ENCODE measurements around the gene CPD.

Gene CPD

GRCh38 chr17:30369995-30370394, 8.7 kb upstream of the CPD start:
- TF ChIP-seq CTCF (conservative IDR thresholded peaks at IDR 0.05), result no peak
- peak overlapping the region; percentile 77 for H3K27ac ChIP-seq

DNA sequence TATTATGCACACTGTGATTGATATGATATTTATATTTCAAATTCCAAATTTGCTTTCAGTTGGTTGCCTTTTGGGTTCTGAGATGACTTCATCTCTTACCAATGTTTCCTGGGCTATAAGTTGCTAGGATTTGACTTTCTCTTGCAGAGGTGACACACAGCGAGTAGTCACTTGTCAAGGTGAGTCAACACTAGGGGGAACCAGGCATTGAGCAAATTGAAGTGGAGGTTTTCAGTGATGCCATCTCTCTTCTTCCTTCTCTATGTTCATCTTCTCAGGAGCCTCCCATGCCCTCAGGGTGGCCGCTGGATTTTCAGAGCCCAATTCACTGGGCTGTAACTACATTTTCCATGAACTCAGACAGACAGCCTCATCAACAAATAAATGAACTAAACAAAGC, 6.0 kb upstream of the CPD start:
- no peak for TF ChIP-seq CTCF (conservative IDR thresholded peaks at IDR 0.05)
- H3K27ac ChIP-seq, result no peak overlapping the region

GRCh38 chr17:30375661-30376060, 3.1 kb upstream of the CPD start:
- no peak for TF ChIP-seq CTCF (conservative IDR thresholded peaks at IDR 0.05)
- H3K27ac ChIP-seq, result peak overlapping the region; percentile 68

DNA sequence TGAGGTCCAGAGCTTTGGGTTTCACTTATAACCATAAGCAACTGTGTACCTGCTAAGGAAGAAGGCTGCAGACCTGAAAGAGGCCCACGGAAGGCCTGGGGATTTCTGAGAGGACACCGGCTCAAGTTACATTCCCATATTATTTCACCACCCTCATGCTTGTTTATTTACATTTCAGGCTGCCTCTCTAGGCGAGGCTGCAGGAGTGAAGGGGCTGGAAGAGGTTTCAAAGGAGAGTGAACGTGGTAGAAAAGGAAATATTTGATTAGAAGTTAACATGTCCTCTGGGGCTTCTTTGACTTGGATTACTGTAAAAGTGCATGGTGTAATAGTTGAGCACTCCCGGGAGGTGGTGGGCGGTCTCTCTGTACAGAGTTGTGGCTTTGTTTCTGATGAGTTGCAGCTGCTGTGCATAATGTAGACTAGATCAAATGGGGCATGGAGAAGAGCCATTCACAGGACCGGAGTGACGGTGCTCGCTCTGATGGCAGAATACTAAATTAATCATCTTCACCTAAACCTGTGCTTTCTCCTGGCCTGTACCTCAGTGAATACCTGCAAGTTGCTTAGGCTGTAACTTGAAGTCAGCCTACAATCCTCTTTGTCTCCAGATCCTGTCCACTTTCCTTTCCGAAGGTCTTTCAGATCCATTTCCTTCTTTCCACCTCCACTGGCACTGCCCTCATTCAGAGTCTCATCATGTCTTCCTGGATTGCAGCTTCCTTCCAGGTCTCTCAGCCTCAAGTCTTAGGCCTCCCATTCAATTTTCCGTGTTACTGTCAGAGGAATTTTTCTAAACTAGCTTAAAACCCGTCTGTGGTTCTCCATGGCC, 1.9 kb upstream of the CPD start:
- peak overlapping the region; percentile 68 for H3K27ac ChIP-seq
- no peak for TF ChIP-seq CTCF (conservative IDR thresholded peaks at IDR 0.05)

- H3K27ac ChIP-seq, result peak overlapping the region; percentile 84
- TF ChIP-seq CTCF (conservative IDR thresholded peaks at IDR 0.05), result no peak
These were observed 1.0 kb upstream of the CPD start for GRCh38 chr17:30377574-30378240.

GRCh38 chr17:30378241-30378824, 394 bp upstream of the CPD start:
- peak overlapping the region; percentile 84 for H3K27ac ChIP-seq
- TF ChIP-seq CTCF (conservative IDR thresholded peaks at IDR 0.05), result no peak

DNA sequence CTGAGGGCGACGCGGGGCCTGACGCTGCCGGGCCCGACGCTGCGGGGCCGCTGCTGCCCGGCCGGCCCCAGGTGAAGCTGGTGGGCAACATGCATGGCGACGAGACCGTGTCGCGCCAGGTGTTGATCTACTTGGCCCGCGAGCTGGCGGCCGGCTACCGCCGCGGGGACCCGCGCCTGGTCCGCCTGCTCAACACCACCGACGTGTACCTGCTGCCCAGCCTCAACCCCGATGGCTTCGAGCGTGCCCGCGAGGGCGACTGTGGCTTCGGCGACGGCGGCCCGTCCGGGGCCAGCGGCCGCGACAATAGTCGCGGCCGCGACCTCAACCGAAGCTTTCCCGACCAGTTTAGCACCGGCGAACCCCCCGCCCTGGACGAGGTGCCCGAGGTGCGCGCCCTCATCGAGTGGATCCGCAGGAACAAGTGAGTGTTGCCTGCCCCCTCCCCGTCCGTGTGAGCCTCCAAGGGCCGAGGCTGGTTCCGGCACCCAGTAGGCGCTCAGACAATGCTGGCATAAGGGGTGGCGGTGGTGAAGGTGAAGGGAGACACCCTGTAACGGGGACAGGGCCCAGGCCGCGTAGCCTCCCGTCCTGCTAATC, 676 bp downstream of the CPD start:
- no peak for TF ChIP-seq CTCF (conservative IDR thresholded peaks at IDR 0.05)
- H3K27ac ChIP-seq, result peak overlapping the region; percentile 84

Measured in VCaP (cell line).